A549 (cell line): ENCODE data around the gene NRIP2. TPM values are rescaled to one million over a fixed set of nuclear protein-coding genes. Genes with fewer than 3 reads are reported as not detected.

Experiments
- ATAC-seq, 2 experiments: fragments of 200-7000 bp in 1 of 2; fragments of >200 bp in 1 of 2; cut with Nextera tagmentation in 1 of 2; cut with Tn5 transposase in 1 of 2; 3 replicates each; pipeline versions ENCODE4 v1.8.0 to v1.9.1; 2018 to 2020; ENCODE audit warnings: mild to moderate bottlenecking in 1 of 2, moderate library complexity in 1 of 2
- CTCF ChIA-PET: fragments of 300-600 bp; sonication (Branson Sonifier 250); formaldehyde crosslinking; extraction: SDS; loops from one replicate; lab custom pipeline; 2021; ENCODE audit warnings: antibody characterized with exemption, inconsistent platforms; lab: Yijun Ruan, JAX
- POLR2A ChIA-PET: fragments of 350-600 bp; formaldehyde crosslinking; extraction: SDS; loops from one replicate; lab custom pipeline; 2021; ENCODE audit warnings: antibody characterized with exemption, inconsistent platforms; lab: Yijun Ruan, JAX
- DNase-seq, 2 experiments: peaks; one replicate each; pipeline versions ENCODE4 v3.0.0 to v3.0.0-alpha.2; 2011 to 2016; ENCODE audit warnings: low read depth in 1 of 2, low spot score in 1 of 2
- FAIRE-seq: peaks from 2 replicates; lab custom pipeline; 2011; peaks lifted over from hg19 to GRCh38; lab: Jason Lieb, UNC
- H3K27ac ChIP-seq, 2 experiments: fragments of >200 bp; sonication (Bioruptor Twin); formaldehyde crosslinking; 3 replicates each; pipeline ENCODE4 v1.5.1; 2016 to 2017
- H3K4me1 ChIP-seq: fragments of >200 bp; sonication (Bioruptor Twin); formaldehyde crosslinking; 3 replicates; pipeline ENCODE4 v1.6.1; 2016
- H3K4me2 ChIP-seq: fragments of >200 bp; sonication (Bioruptor Twin); formaldehyde crosslinking; 3 replicates; pipeline ENCODE4 v1.6.1; 2016
- H3K4me3 ChIP-seq: fragments of >200 bp; sonication (Bioruptor Twin); formaldehyde crosslinking; 3 replicates; pipeline ENCODE4 v1.5.1; 2016
- H3K9me3 ChIP-seq: fragments of >200 bp; sonication (Bioruptor Twin); formaldehyde crosslinking; 3 replicates; pipeline ENCODE4 v1.6.1; 2016
- ATOH8 ChIP-seq: fragments of 250-450 bp; sonication (Bioruptor Pico); IDR thresholded peaks from 2 replicates; pipeline ENCODE4 v1.5.0; 2020; ENCODE audit warnings: low read depth, mild to moderate bottlenecking, moderate library complexity
- CBX2 ChIP-seq: fragments of 200-600 bp; sonication (generic); IDR thresholded peaks from 2 replicates; pipeline ENCODE4 v1.6.1; 2016; ENCODE audit warnings: low read depth, mild to moderate bottlenecking, borderline replicate concordance
- CBX8 ChIP-seq: fragments of 200-600 bp; sonication (generic); IDR thresholded peaks from 2 replicates; pipeline ENCODE4 v1.6.1; 2016
- CEBPB ChIP-seq, 2 experiments: fragments of >200 bp in 1 of 2; sonication (Bioruptor Twin) in 1 of 2; formaldehyde crosslinking in 1 of 2; IDR thresholded peaks; 2 replicates each; pipeline ENCODE4 v1.6.1; 2012 to 2016
- CHD4 ChIP-seq: fragments of 200-600 bp; sonication (generic); IDR thresholded peaks from 2 replicates; pipeline ENCODE4 v1.6.1; 2016; ENCODE audit warnings: antibody characterized with exemption, mild to moderate bottlenecking, borderline replicate concordance
- EHF ChIP-seq: fragments of 250-450 bp; sonication (Bioruptor Pico); IDR thresholded peaks from 2 replicates; pipeline ENCODE4 v1.5.0; 2020; ENCODE audit warnings: mild to moderate bottlenecking
- EHMT2 ChIP-seq: fragments of 200-600 bp; sonication (generic); IDR thresholded peaks from 2 replicates; pipeline ENCODE4 v1.6.1; 2016; ENCODE audit warnings: antibody characterized with exemption, low read depth, mild to moderate bottlenecking, moderate library complexity
- ELK1 ChIP-seq: fragments of 150-350 bp; IDR thresholded peaks from 2 replicates; pipeline ENCODE4 v1.6.1; 2014; ENCODE audit warnings: low read depth, mild to moderate bottlenecking, low read length
- ESRRA ChIP-seq: fragments of 150-350 bp; IDR thresholded peaks from 2 replicates; pipeline ENCODE4 v1.6.1; 2014; ENCODE audit warnings: mild to moderate bottlenecking, low read length, borderline replicate concordance
- FOSB ChIP-seq: fragments of 250-450 bp; sonication (Bioruptor Pico); IDR thresholded peaks from 2 replicates; pipeline ENCODE4 v1.5.0; 2020; ENCODE audit warnings: mild to moderate bottlenecking, moderate library complexity
- HOXB13 ChIP-seq: fragments of 250-450 bp; sonication (Bioruptor Pico); IDR thresholded peaks from 2 replicates; pipeline ENCODE4 v1.5.0; 2020; ENCODE audit warnings: low read depth, mild to moderate bottlenecking, moderate library complexity
- JUN ChIP-seq, 2 experiments: fragments of >200 bp; sonication (Bioruptor Twin); formaldehyde crosslinking; IDR thresholded peaks; 2 replicates in 1 of 2; 3 replicates in 1 of 2; pipeline ENCODE4 v1.6.1; 2016 to 2017
- JUNB ChIP-seq: fragments of >200 bp; sonication (Bioruptor Twin); formaldehyde crosslinking; IDR thresholded peaks from 2 replicates; pipeline ENCODE4 v1.6.1; 2016
- MAX ChIP-seq: IDR thresholded peaks from 2 replicates; pipeline ENCODE4 v1.6.1; 2012
- MYC ChIP-seq: IDR thresholded peaks from 2 replicates; pipeline ENCODE4 v1.6.1; 2012; ENCODE audit warnings: mild to moderate bottlenecking, inconsistent platforms, low read length, improper control_type of control experiment, borderline replicate concordance
- NR3C1 ChIP-seq: fragments of >200 bp; sonication (Bioruptor Twin); formaldehyde crosslinking; IDR thresholded peaks from 3 replicates; pipeline ENCODE4 v1.6.1; 2017
- PHF8 ChIP-seq: fragments of 200-600 bp; sonication (generic); IDR thresholded peaks from 2 replicates; pipeline ENCODE4 v1.6.1; 2016; ENCODE audit warnings: low read depth, mild to moderate bottlenecking, antibody characterized with exemption, moderate library complexity, borderline replicate concordance
- POLR2A ChIP-seq: IDR thresholded peaks from 2 replicates; pipeline ENCODE4 v1.6.1; 2012; ENCODE audit warnings: mild to moderate bottlenecking, low read length
- RAD21 ChIP-seq, 2 experiments: fragments of >200 bp in 1 of 2; sonication (Bioruptor Twin) in 1 of 2; formaldehyde crosslinking in 1 of 2; IDR thresholded peaks in 1 of 2; conservative IDR thresholded peaks in 1 of 2; 2 replicates in 1 of 2; 3 replicates in 1 of 2; pipeline ENCODE4 v1.6.1; 2012 to 2018; ENCODE audit warnings: inconsistent platforms in 1 of 2
- RARB ChIP-seq: fragments of 250-450 bp; sonication (Bioruptor Pico); IDR thresholded peaks from 2 replicates; pipeline ENCODE4 v1.8.0; 2021; ENCODE audit warnings: mild to moderate bottlenecking, moderate library complexity
- REST ChIP-seq: fragments of 200-600 bp; sonication (generic); IDR thresholded peaks from 2 replicates; pipeline ENCODE4 v1.6.1; 2016; ENCODE audit warnings: antibody characterized with exemption, mild to moderate bottlenecking, moderate library complexity
- SMC3 ChIP-seq: fragments of >200 bp; sonication (Bioruptor Twin); formaldehyde crosslinking; IDR thresholded peaks from 3 replicates; pipeline ENCODE4 v1.6.1; 2018; ENCODE audit warnings: inconsistent platforms
- USF2 ChIP-seq: fragments of 450-650 bp; IDR thresholded peaks from 2 replicates; pipeline ENCODE4 v1.6.1; 2014; ENCODE audit warnings: antibody characterized with exemption
- ZC3H11A ChIP-seq: fragments of 450-650 bp; IDR thresholded peaks from 2 replicates; pipeline ENCODE4 v1.6.1; 2014; ENCODE audit warnings: antibody characterized with exemption, mild to moderate bottlenecking
- whole genome bisulfite sequencing: methylation state at CpG from one replicate; pipeline ENCODE4 v1.1.6; 2017; ENCODE audit errors: missing lambda C conversion rate; 5-methylcytosine and 5-hydroxymethylcytosine counted together
- polyA plus RNA-seq, 4 experiments: library from polyadenylated mRNA; depleted of rRNA in 3 of 4; stranded (reverse); fragments of >200 nt; fragmentation: RNase III in 1 of 4; extraction: RNeasy Plus Mini Kit Qiagen cat#74134 plus additional on column Dnase treatment in 1 of 4; gene quantifications; 2 replicates in 3 of 4; 3 replicates in 1 of 4; pipeline ENCODE4 v1.2.3, GENCODE V29; 2011 to 2017

NRIP2 gene
- polyA plus RNA-seq, 2 of the 4 experiments (the other 2 are of a cell fraction), result not detected

GRCh38 chr12:2791089-2791488, 43.7 kb downstream of the NRIP2 start:
- H3K27ac ChIP-seq, result no peak overlapping the region
- TF ChIP-seq FOSB (CRISPR knock-in tag) (no peak), CEBPB (IDR thresholded peaks at IDR 0.05) (no peak), RARB (no peak), MAX (no peak), CHD4 (no peak), CBX2 (no peak), NR3C1 (no peak), ZC3H11A (no peak), EHMT2 (no peak), PHF8 (no peak), USF2 (no peak), ESRRA (no peak), ELK1 (no peak), ATOH8 (no peak), JUN (IDR thresholded peaks at IDR 0.05) (no peak), HOXB13 (CRISPR knock-in tag) (no peak), MYC (no peak), RAD21 (conservative IDR thresholded peaks at IDR 0.05 in 1 of 2, IDR thresholded peaks at IDR 0.05 in 1 of 2) (no peak)
- WGBS, result 80% methylated on average over 6 of the region's 6 CpGs
- no peak overlapping the region for H3K4me3 ChIP-seq
- FAIRE-seq (no peak), DNase-seq (no peak), ATAC-seq (no peak)
- H3K4me1 ChIP-seq, result 0 out of 3 replicates have a peak, but pooled peaks cover 3% of the 10 kb centered on the region
- H3K4me2 ChIP-seq, result no peak overlapping the region
- no peaks in the 10 kb centered on the region for H3K9me3 ChIP-seq
- POLR2A ChIA-PET, result no interaction called here
- CTCF ChIA-PET, result interaction anchor here (0.6 to 7.3 kb wide), 2 partner anchors 6 to 251 kb away, joined by 3 to 57 read pairs; no protein-coding TSS in a partner anchor

GRCh38 chr12:2785017-2785416, 49.8 kb downstream of the NRIP2 start:
- H3K27ac ChIP-seq, result no peak overlapping the region
- DNase-seq, result no peak
- no peak for TF ChIP-seq RARB
- TF ChIP-seq ATOH8, result no peak
- no peak for TF ChIP-seq CBX8
- TF ChIP-seq POLR2A, result no peak
- no peak for TF ChIP-seq EHF (CRISPR knock-in tag)
- TF ChIP-seq EHMT2, result no peak
- no peak for TF ChIP-seq RAD21 (conservative IDR thresholded peaks at IDR 0.05 in 1 of 2, IDR thresholded peaks at IDR 0.05 in 1 of 2)
- TF ChIP-seq MYC, result no peak
- no peak for TF ChIP-seq REST
- TF ChIP-seq JUNB, result no peak
- no peak for TF ChIP-seq SMC3
- no peak for TF ChIP-seq FOSB (CRISPR knock-in tag)

More at GRCh38 chr12:2785017-2785416, 49.8 kb downstream of the NRIP2 start:
- ChIA-PET POLR2A (interaction anchor here (1.4 kb wide), 1 partner anchor 28 kb away, joined by 4 read pairs; the partner anchor contains the start of gene ITFG2), CTCF (interaction anchor here (1.2 to 4.2 kb wide), 12 partner anchors 8 to 116 kb away, joined by 3 to 57 read pairs (median 8); partner anchors contain the start of genes FKBP4 and ITFG2)
- 6% methylated on average over 5 of the region's 5 CpGs for WGBS
- no peak; a peak in 2 of 6 replicates for ATAC-seq
- FAIRE-seq, result no peak
- no peak overlapping the region for H3K4me2 ChIP-seq
- no peak overlapping the region for H3K4me3 ChIP-seq
- 0 out of 3 replicates have a peak, but pooled peaks cover 6% of the 10 kb centered on the region for H3K4me1 ChIP-seq
- no peaks in the 10 kb centered on the region for H3K9me3 ChIP-seq
